DOHH2 (cell line): ENCODE measurements around the gene AKAP14.
"Not testable (repeated sequence)": the region's sequence is repeated elsewhere in the genome, so short reads cannot be mapped to it uniquely, and the experiment has no call there.

ENCODE experiments used
- H3F3A ChIP-seq: fragments of 200-600 bp; sonication (generic), shearing (Covaris generic); 2 replicates; pipeline ENCODE4 v1.6.0; 2016; ENCODE audit warnings: antibody characterized with exemption, mild to moderate bottlenecking; ENCODE audit not compliant: control insufficient read depth, insufficient read depth
- H3K27ac ChIP-seq: fragments of 200-600 bp; sonication (generic); 2 replicates; pipeline ENCODE4 v1.5.1; 2014; ENCODE audit warnings: low read depth, mild to moderate bottlenecking, low read length, moderate library complexity
- H3K27me3 ChIP-seq: fragments of 200-600 bp; sonication (generic); 2 replicates; pipeline ENCODE4 v1.6.1; 2014; ENCODE audit warnings: mild to moderate bottlenecking, low read length, mixed read lengths; ENCODE audit not compliant: control insufficient read depth
- H3K36me3 ChIP-seq: fragments of 200-600 bp; sonication (generic); 2 replicates; pipeline ENCODE4 v1.6.1; 2014; ENCODE audit warnings: mild to moderate bottlenecking, low read length, moderate library complexity, mixed read lengths; ENCODE audit not compliant: control insufficient read depth
- H3K4me1 ChIP-seq: fragments of 200-600 bp; sonication (generic); 2 replicates; pipeline ENCODE4 v1.6.1; 2014; ENCODE audit warnings: mild to moderate bottlenecking, low read length, mixed read lengths; ENCODE audit not compliant: control insufficient read depth
- H3K4me2 ChIP-seq: fragments of 200-600 bp; sonication (generic); 2 replicates; pipeline ENCODE4 v1.6.0; 2014; ENCODE audit warnings: mild to moderate bottlenecking, low read length, moderate library complexity
- H3K4me3 ChIP-seq: fragments of 200-600 bp; sonication (generic); 2 replicates; pipeline ENCODE4 v1.5.1; 2014; ENCODE audit warnings: mild to moderate bottlenecking, low read length, mixed read lengths
- H3K79me2 ChIP-seq: fragments of 200-600 bp; sonication (generic); 2 replicates; pipeline ENCODE4 v1.6.1; 2014; ENCODE audit warnings: mild to moderate bottlenecking, low read length, mixed read lengths; ENCODE audit not compliant: control insufficient read depth
- H3K9me2 ChIP-seq: fragments of 200-600 bp; sonication (generic); replicated peaks from 2 replicates; pipeline ENCODE4 v1.6.1; 2014; ENCODE audit warnings: mild to moderate bottlenecking, low read length, mixed read lengths; ENCODE audit not compliant: control insufficient read depth
- H3K9me3 ChIP-seq: fragments of 200-600 bp; sonication (generic); 2 replicates; pipeline ENCODE4 v1.6.1; 2014; ENCODE audit warnings: antibody characterized with exemption, low read length, mixed read lengths; ENCODE audit not compliant: control insufficient read depth, insufficient read depth
- H4K20me1 ChIP-seq: fragments of 200-600 bp; sonication (generic); 2 replicates; pipeline ENCODE4 v1.6.0; 2014; ENCODE audit warnings: low read depth, mild to moderate bottlenecking, antibody characterized with exemption, low read length, moderate library complexity; ENCODE audit not compliant: control insufficient read depth, insufficient read depth
- CTCF ChIP-seq: fragments of 200-600 bp; sonication (generic); IDR thresholded peaks from one replicate; pipeline ENCODE4 v1.5.1; 2014; ENCODE audit warnings: antibody characterized with exemption, mild to moderate bottlenecking, low read depth, low read length; ENCODE audit not compliant: poor library complexity, severe bottlenecking
- EZH2phosphoT487 ChIP-seq: fragments of 200-600 bp; sonication (generic); IDR thresholded peaks from 2 replicates; pipeline ENCODE4 v1.6.1; 2017; ENCODE audit warnings: borderline replicate concordance, mild to moderate bottlenecking, antibody characterized with exemption, low read length, moderate library complexity, mixed read lengths

Gene AKAP14

DNA sequence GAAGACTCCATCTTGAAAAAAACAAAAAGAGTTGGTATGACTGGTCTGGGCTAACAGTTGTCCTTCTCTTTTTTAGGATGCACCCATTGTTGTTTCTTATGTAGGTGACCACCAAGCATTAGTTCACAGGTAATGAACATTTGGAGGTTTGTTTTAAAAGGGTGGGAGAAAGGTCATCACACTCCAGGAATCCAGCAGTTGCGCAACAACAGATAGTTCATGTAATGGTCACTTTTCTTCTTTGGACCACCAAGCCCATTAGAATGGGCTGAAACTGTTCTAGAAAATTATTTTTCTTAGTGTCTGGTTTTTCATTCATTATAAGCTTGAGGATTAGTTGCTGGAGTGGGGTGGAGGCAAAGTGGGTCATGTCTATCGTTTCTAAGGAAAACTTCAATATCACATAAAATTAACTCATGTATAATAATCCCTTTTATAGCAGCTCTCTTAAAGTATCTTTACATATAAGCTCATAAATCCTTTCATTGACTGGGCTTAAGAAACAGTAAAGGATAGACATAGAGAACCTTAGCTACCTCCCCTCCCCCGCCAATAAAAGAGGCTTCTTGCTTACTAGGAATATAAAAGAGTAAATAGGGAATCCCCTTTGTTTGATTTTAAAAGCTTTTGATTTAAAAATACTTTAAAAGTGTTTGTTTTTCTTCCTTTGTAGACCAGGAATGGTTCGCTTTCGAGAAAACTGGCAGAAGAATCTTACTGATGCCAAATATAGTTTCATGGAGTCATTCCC lies 24.3 kb downstream of the AKAP14 start:
- Histone ChIP-seq H4K20me1 (no peaks in the 10 kb centered on the region), H3K27ac (no peak overlapping the region)

GRCh38 chrX:119922391-119922790 lies 26.7 kb downstream of the AKAP14 start:
- H3K27me3 ChIP-seq, H3K4me2 ChIP-seq, H3K79me2 ChIP-seq, H3K9me2 ChIP-seq, H3K27ac ChIP-seq, H3F3A ChIP-seq, H4K20me1 ChIP-seq, H3K4me3 ChIP-seq, H3K4me1 ChIP-seq, H3K9me3 ChIP-seq, H3K36me3 ChIP-seq: not testable (repeated sequence)

More for the DNA sequence above, 24.3 kb downstream of the AKAP14 start:
- H3K9me2 ChIP-seq: no peaks in the 10 kb centered on the region
- H3K79me2 ChIP-seq: no peaks in the 10 kb centered on the region
- no peaks in the 10 kb centered on the region for H3K9me3 ChIP-seq
- no peak overlapping the region for H3K4me2 ChIP-seq
- H3K36me3 ChIP-seq: no peaks in the 10 kb centered on the region
- no peak overlapping the region for H3K4me3 ChIP-seq
- H3K27me3 ChIP-seq: no peaks in the 10 kb centered on the region
- no peak for TF ChIP-seq EZH2phosphoT487
- TF ChIP-seq CTCF: no peak
- H3F3A ChIP-seq: no peaks in the 10 kb centered on the region
- no peaks in the 10 kb centered on the region for H3K4me1 ChIP-seq

GRCh38 chrX:119935215-119935874 lies 39.7 kb downstream of the AKAP14 start:
- Histone ChIP-seq H3K27ac (no peak overlapping the region), H3K4me1 (no peaks in the 10 kb centered on the region), H3K4me3 (no peak overlapping the region), H3F3A (no peaks in the 10 kb centered on the region), H3K36me3 (peaks cover 15% of the 10 kb centered on the region), H3K79me2 (no peaks in the 10 kb centered on the region), H3K9me2 (no peaks in the 10 kb centered on the region), H3K4me2 (no peak overlapping the region), H3K27me3 (no peaks in the 10 kb centered on the region), H4K20me1 (no peaks in the 10 kb centered on the region), H3K9me3 (no peaks in the 10 kb centered on the region)
- no peak for TF ChIP-seq EZH2phosphoT487
- TF ChIP-seq CTCF: no peak

DNA sequence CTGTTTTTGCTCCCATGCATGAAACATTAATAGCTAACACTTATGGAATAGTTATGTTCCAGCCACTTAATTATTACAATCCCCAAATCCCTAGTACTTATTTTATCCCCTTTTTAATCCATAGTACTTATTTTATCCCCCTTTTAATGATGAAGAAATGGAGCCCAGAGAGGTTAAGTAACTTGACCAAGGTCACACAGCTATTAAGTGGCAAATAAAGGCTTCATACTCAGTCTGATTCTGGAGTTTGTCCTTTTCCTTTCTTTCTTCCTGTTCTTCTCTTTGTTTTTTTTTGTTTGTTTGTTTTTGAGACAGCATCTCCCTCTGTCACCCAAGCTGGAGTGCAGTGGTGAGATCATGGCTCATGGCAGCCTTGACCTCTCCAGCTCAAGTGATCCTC lies 45.6 kb downstream of the AKAP14 start:
- Histone ChIP-seq H3K27me3 (no peaks in the 10 kb centered on the region), H4K20me1 (no peaks in the 10 kb centered on the region), H3K4me2 (no peak overlapping the region), H3F3A (no peaks in the 10 kb centered on the region), H3K4me1 (peaks cover 14% of the 10 kb centered on the region), H3K36me3 (no peaks in the 10 kb centered on the region), H3K9me2 (no peaks in the 10 kb centered on the region), H3K4me3 (no peak overlapping the region), H3K79me2 (peaks cover 24% of the 10 kb centered on the region), H3K27ac (no peak overlapping the region), H3K9me3 (no peaks in the 10 kb centered on the region)
- TF ChIP-seq EZH2phosphoT487 (no peak), CTCF (no peak)
